ENCODE measurements around the gene PCYT2. TPM values are rescaled to one million over a fixed set of nuclear protein-coding genes. Genes with fewer than 3 reads are reported as not detected.

The PCYT2 gene
- total RNA-seq, 2 donors from 2014 or later = 47.5 to 71.6 TPM

- no peak for DNase-seq
- intact Hi-C loops (cut with DNase I) = loop anchor here (5.0 kb wide), 1 partner anchor 199 kb away; no protein-coding TSS in a partner anchor
- Histone ChIP-seq H3K27ac (no peak overlapping the region), H3K9me3 (no peaks in the 10 kb centered on the region), H3K9ac (ENCODE audit: low read depth in 2 of 2, low read length in 2 of 2) (no peak overlapping the region), H3K27me3 (peaks cover 38% of the 10 kb centered on the region), H3K36me3 (no peaks in the 10 kb centered on the region), H3K4me3 (no peak overlapping the region), H3K4me1 (peaks cover 8% of the 10 kb centered on the region)
- no peak for TF ChIP-seq CTCF (IDR thresholded peaks at IDR 0.05)
Observed at GRCh38 chr17:81957691-81958432, 46.7 kb upstream of the PCYT2 start.

- H3K27ac ChIP-seq = no peak overlapping the region
- no peaks in the 10 kb centered on the region for H3K36me3 ChIP-seq
- no peaks in the 10 kb centered on the region for H3K9me3 ChIP-seq
- H3K9ac ChIP-seq (ENCODE audit: low read depth in 2 of 2, low read length in 2 of 2) = no peak overlapping the region
- no peak for DNase-seq
- peaks cover 28% of the 10 kb centered on the region for H3K27me3 ChIP-seq
- TF ChIP-seq CTCF (IDR thresholded peaks at IDR 0.05) = no peak
- intact Hi-C loops (cut with DNase I) = loop anchor here (5.0 kb wide), 1 partner anchor 200 kb away; no protein-coding TSS in a partner anchor
- no peak overlapping the region for H3K4me3 ChIP-seq
- peaks cover 8% of the 10 kb centered on the region for H3K4me1 ChIP-seq
Observed at GRCh38 chr17:81956607-81957589, 45.7 kb upstream of the PCYT2 start.

GRCh38 chr17:81955756-81956544 is 44.8 kb upstream of the PCYT2 start:
- no peaks in the 10 kb centered on the region for H3K9me3 ChIP-seq
- TF ChIP-seq CTCF (IDR thresholded peaks at IDR 0.05) = no peak
- H3K4me1 ChIP-seq = peaks cover 8% of the 10 kb centered on the region
- no peak overlapping the region for H3K27ac ChIP-seq
- H3K4me3 ChIP-seq = no peak overlapping the region
- H3K9ac ChIP-seq (ENCODE audit: low read depth in 2 of 2, low read length in 2 of 2) = no peak overlapping the region
- peaks cover 23% of the 10 kb centered on the region for H3K27me3 ChIP-seq
- no peaks in the 10 kb centered on the region for H3K36me3 ChIP-seq
- DNase-seq = no peak
- intact Hi-C loops (cut with DNase I) = loop anchor here (5.0 kb wide), 1 partner anchor 201 kb away; no protein-coding TSS in a partner anchor

- intact Hi-C loops (cut with DNase I) = loop anchor here (5.0 kb wide), 1 partner anchor 202 kb away; no protein-coding TSS in a partner anchor
- Histone ChIP-seq H3K27me3 (peaks cover 17% of the 10 kb centered on the region), H3K9me3 (no peaks in the 10 kb centered on the region), H3K27ac (no peak overlapping the region), H3K9ac (ENCODE audit: low read depth in 2 of 2, low read length in 2 of 2) (no peak overlapping the region), H3K36me3 (no peaks in the 10 kb centered on the region), H3K4me1 (peaks cover 4% of the 10 kb centered on the region), H3K4me3 (no peak overlapping the region)
- no peak for DNase-seq
- no peak for TF ChIP-seq CTCF (IDR thresholded peaks at IDR 0.05)
Observed at GRCh38 chr17:81955058-81955681, 44.0 kb upstream of the PCYT2 start.
